Epidermal melanocyte (primary cell): ENCODE results near the gene GABRD.

Experiments
- DNase-seq: peaks from one replicate; pipeline ENCODE4 v3.0.0; 2011; ENCODE audit warnings: low spot score; ENCODE audit not compliant: insufficient read length

Gene GABRD

DNA sequence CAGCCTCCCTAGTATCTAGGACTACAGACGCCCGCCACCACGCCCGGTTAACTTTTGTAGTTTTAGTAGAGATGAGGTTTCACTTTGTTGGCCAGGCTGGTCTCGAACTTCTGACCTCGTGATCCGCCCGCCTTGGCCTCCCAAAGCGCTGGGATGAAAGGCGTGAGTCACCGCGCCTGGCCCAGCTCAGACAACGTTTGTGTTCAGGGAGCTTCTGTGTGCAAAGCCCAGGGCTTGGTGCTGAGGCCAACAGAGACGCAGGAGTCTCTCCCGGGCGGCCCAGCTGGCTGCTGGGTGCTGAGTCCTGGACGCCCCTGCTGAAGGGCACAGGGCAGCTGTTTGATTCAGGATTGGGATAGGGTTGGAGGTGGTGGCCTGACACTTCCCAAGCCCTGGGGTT lies 34.1 kb downstream of the GABRD start:
- DNase-seq = no peak

DNA sequence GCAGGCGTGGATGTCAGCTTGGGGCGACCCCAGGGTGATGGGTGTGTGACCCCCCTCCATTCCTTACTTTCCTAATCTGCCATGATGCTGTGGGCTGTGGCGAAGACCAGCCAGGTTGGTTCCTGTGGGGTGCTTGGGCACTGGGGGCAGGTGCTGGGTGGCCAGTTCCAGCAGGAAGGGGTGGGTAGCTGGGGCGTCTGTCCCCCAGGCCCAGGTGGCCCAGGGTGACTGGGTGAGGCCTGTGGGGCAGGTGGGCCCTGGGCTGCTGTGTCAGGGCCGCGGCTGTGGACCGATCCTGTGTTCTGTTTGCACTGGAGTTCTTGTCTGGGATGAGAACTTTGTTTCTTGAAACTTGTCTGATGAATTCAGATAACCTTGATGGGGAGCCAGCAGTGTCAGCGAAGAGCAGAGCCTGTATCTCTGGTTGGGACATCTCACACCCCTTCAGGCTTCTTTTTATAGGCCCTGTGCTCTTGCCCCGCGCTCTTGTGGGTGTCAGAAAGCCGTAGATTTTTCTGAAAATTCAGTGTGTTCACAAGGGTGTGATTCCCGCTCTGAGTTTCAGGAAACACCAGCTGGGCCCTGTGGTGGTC lies 34.7 kb downstream of the GABRD start:
- no peak for DNase-seq

DNA sequence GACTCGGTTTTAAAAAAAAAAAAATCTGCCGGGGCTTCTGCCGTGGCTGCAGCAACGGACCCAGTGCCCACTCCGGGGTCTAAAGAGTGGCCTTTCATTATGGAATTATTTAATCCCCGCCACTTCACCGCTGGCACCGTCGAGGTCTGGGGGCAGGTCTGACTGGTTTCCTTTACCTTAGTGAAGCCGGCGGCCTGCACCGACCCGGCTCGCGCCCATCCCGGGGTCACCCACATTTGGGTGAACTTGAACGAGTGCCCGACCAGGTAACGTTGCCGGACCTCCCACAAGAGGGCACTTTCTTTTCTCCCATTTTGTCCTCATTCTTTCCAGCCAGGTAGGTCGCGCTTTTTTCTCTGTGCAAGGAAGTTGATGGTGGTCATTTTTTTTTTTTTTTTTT lies 35.4 kb downstream of the GABRD start:
- DNase-seq = no peak

DNA sequence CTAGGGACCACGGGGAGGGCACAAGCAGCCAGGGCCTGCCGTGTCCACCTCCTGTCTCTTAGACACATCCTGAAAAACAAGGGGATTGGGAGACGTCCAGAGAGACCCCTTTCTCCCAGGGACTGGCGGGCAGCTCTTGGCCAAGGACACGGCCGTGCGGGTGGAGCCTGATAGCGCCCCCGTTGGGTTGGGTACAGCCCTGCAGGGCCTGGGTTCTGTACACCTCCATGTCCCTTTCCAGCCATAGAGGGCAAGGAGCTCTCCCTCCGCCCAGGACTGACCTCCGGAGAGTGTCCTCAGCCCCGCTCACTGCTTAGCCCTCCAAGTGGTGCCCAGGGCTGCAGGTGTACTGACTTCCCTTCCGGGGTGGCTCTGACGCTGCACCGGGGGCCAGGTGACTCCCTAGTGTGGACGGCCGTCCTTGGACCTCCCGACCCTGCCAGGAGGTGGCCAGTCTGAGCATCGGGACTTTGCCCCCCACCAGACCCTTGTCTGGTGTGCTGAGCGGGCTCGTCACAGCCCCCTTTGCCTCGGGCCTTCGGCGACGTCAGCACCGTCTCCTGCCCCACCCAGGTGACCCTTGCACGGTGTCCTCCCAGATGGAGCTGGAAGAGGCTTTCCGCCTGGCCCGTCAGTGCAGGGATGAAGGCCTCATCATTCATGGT lies 36.9 kb downstream of the GABRD start:
- DNase-seq = no peak

DNA sequence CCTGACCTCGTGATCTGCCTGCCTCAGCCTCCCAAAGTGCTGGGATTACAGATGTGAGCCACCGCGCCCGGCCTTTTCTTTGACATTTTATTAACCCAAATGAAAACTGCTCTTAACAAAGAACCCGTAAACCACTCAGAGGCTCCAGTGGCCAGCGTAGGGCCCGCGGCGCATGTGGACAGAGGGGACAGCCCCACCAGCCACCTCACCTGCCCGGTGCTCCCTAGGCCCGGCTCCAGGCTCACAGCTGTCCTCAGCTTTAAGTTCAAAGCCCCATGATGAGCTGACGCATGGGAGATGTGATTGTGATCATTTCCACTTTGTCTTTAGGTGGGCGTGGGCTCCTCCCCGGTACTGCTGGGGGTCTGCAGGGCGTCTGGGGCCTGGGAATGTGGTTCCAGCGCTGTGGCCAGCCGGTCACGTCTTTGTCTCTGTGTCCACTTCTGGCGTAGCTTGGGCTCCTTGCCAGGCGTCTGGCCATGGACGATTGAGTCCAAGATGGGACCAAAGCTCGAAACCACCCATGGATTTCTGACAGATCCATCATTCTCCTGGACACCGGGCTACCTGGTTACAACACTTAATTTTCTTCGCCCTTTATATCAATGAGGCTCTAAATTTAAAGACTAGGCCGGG lies 37.9 kb downstream of the GABRD start:
- no peak for DNase-seq

DNA sequence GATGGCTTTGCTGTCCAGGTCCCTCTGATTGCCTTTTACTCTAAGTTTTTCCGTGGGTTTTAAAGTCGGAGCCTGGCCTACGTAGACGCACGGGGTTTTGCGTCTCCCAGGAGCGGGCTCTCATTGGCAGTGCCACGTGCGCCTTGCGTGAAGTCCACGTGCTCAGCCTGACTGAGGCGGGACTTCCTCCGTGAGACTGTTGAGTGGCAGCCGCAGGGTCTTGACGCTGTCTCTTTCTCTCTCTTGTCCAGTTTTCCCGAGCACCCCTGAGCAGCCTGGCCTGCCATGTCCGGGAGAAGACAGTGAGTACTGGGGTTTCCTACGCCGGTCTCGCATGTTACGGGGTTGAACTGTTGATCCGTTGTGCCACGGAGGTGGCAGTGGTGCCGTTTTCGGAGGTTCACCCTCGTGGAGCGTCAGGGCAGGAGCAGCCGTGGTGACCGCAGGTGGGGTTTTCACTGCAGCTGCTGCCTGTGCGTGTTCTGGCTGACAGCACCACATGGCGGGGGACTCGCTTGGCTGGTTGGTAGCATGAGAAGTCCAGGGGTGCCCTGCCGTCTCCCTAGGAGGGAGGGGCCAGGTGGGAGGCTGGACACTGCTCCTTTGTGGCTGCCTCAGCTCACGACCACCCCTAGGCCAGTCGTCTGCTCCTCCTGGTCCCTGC lies 40.3 kb downstream of the GABRD start:
- no peak for DNase-seq

DNA sequence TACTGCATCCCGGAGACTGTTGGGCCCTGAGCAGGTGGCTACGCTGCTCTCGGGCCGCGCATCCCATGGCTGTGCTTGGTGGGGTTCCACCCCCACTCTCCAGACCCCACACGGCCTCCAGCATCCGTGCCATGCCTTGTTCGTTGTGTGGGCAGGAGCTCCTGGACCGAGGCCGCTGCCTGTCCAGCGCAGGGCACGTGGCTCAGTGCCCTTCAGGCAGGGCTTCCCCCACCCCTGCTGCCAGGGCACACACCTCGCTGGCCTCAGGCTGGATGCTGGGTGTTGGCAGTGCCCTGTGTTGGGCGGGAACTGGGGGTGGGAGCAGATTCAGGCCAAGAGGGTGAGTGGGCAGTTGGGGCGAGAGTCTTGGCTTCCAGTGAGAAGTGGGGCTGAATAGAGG lies 40.9 kb downstream of the GABRD start:
- no peak for DNase-seq

DNA sequence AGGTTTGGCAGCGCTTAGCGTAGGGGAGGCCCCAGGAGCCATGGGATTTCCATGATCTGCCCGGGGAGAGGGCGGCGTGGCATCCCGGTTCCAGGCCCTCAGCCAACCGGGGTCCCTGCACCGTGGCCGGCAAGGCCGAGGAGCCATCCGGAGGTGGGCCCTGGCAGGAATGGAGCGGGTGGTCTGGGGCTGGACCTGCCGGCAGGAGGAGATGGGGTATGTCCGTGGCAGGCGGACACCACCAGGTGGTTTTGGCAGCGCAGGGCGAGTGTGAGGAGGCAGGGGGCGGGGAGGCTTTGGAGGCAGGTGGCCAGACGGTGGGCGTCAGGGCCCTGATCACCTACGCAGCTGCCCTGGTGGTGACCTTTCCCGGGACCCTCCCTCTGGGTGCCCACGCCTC lies 41.4 kb downstream of the GABRD start:
- no peak for DNase-seq

DNA sequence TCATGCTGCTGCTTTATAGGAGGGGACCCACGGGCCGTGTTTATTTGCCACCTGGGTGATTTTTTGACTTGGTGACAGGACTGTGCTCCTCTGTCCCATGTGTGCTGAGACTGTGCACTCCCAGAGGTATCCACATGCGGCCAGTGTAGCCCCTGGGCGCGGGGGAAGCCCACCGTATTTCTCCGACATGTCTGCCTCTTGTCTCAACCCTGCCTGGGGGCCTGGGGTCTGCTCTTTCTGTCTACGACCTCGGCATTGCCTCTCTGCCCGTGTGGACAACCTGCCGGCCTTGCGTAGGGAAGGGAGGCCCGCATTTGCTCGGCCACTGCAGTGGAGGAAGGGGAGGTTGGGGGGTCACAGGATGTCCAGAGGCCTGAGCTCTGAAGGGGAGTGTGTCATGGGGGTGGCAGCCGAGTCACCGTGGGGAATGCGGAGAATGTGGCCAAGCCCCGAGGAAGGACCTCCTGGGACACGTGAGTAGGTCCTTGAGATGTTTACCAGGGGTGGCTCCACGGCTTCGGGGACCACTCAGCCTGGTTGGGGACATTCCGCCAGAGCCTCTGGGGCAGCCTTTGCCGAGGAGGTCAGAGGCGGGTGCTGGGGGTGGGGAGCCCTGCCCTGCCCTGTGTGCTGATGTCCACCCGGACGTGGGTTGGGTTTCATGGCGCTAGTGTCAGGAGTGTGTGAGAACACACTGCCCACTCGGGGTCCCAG lies 42.1 kb downstream of the GABRD start:
- DNase-seq = no peak

DNA sequence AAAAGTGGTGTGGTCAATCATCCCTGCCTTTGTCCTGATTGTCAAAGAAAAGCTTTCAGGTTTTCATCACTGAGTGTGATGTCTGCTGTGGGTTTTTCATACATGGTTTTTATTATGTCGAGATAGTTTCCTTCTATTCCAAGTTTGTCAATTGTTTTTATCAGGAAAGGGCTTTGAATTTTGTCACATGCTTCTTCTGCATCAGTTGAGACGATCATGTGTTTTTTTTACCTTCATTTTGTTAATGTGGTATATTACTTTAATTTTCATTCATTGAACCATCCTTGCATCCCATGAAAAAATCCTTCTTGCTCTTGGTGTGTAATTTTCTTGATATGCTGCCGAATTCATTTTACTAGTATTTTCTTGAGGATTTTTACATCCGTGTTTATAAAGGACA lies 46.6 kb downstream of the GABRD start:
- DNase-seq = no peak

DNA sequence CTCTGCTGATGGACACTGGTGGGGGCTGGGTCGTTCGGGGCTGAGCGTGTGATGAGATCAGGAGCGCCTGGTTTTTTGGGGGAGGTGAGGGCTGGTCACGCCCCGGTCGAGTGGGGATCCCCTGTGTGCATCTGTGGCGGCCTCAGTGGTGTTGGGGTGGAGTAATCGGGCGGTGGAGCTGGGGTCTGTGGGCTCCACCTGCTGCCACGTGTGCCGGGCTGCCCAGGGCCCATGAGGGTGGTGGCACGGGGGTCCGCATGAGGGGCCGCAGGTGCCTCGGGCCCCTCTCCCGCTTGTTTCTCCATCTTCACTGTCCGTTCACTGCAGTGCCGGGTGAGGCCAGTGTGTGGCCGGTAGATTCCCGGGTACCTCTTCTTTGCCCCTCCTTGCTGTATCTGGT lies 48.2 kb downstream of the GABRD start:
- no peak for DNase-seq

DNA sequence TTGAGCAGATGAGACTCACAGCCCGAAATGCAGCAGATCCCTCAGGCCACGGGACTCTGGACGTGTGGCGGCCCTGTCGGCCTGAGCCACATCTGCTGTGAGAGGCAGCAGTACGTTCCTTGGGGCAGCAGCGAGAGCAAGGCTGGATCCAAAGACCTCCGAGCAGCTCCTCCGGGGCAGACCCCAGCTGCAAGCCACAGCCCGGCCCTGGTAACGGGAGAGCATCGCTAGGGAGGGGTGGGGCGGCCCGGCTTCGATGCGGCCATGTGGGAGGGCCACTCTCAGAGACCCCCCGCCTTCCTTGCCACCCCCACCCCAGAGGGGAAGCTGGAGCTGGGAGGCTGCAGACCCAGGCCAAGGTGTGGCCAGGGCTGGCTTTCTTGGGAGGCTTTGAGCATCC lies 48.8 kb downstream of the GABRD start:
- DNase-seq = no peak

DNA sequence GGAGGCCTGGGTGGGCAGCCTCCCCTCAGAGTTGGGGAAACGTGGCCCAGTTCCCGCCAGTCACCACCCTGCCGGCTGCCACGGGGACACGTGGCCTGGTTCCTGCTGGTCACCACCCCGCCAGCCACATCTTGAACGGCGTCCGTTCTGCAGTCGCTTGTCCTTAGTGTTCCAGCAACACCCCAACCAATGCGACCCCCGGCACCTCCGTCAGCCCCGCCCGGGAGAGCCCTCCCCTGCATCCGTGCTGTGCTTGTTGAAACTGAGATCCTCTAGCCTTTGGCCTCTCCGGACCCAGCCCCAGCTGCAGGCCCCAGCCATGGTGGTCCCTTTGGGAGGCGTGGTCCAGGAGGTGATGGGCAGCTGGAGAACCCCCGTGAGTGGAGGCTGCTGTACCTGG lies 49.8 kb downstream of the GABRD start:
- DNase-seq = no peak

DNA sequence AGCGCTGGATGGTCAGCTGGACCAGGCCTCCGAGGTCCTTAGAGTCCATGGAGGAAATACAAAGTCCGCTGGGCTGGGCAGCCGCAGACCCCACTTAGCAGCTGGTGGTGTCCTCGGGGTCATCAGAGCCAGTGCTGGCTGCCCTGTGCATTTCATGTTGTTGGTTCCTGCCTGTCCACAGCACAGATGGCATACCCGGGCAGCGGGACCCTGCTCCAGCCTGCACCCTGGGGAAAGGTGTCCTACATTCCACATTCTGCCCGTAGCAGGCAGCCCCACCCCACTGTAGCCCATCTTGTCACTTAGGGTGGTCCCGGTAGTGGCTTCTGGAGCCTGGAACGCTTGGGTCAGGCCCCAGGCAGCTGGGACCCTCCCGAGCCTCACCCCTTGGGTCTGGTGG lies 50.9 kb downstream of the GABRD start:
- no peak for DNase-seq

DNA sequence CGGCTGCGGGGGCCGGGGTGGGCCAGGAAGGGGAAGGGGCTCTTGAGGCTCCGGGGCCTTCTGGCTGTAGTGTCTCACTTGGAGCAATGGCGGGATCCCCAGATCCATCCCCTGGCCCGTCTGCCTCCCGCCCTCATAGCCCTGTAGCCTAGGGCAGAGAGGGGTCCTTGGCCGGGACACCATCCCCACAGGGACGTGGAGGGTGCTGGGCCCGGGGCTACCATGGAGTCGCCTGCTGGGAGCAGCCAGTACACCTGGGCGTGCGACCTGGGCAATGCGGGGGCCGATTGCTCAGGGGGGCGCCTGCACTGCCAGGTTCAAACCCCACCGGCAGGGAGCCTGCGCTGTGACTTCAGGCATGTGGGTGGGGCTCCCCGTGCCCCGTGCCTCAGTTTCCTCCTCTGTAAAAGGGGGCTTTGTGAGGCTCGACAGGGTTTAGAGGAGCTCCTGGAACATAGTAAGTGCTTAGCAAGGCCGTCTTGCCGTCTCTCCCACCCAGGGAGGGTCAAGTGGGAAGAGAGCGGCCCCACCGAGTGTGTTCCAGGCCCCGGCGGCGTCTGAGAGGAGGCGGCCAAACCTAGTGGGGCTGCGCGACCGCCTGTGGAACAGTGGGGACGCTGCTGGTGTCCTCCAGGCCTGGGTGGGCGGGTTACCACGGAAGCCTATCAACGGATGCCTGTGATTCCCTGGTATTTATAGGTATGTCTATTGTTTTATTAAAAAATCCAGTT lies 51.8 kb downstream of the GABRD start:
- no peak for DNase-seq

DNA sequence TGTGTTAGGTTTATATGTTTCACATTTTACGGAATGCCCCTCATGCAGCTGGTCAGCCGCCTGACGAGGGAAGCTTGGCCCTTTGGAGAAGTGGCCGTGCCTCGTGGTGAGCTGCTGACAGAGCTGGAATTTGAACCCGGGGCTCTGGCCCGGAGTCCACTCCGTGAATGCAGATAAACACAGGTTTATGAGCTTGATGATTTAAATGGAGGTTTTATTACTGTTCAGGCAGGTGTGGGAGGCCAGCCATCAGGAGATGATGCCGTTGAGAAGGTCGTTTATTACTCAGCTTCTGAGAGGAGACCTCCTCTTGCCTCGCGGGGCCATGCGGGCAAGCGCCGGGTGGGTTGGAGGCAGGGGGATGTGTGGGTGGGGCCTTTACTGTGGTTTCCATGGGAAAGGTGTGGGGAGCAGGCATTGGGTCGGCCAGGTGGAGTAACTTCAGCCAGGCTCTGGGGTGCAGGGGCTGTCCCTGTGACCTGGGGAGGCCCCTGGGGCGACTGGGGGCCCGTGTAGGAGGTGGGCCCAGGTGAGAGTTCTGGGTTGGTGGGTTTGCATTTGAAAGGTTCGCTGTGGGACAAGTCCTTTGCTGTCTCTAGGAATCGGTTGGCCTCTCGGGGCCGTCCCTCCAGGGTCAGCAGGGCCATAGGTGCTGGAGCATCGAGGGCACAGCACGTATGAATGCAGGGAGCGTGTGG lies 53.1 kb downstream of the GABRD start:
- no peak for DNase-seq

DNA sequence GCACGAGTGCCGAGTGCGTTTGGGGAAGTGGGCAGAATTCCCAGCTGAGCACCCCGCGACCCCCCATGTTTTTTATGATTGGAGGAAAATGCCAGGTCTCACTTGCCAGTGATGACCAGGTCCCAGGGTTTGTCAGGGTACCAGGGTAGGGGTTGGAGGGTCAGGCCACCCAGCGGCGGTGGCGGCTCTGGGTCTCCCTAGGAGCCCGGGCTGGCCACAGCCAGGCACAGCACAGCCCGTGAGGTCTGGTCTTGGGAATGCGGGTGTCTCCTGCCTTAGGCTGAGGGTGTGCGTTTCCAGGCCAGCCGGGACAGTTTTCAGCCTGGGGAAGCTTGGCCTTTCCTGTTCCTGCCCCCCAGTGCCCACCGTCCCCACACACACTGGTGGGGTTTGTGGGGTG lies 53.7 kb downstream of the GABRD start:
- DNase-seq = no peak

DNA sequence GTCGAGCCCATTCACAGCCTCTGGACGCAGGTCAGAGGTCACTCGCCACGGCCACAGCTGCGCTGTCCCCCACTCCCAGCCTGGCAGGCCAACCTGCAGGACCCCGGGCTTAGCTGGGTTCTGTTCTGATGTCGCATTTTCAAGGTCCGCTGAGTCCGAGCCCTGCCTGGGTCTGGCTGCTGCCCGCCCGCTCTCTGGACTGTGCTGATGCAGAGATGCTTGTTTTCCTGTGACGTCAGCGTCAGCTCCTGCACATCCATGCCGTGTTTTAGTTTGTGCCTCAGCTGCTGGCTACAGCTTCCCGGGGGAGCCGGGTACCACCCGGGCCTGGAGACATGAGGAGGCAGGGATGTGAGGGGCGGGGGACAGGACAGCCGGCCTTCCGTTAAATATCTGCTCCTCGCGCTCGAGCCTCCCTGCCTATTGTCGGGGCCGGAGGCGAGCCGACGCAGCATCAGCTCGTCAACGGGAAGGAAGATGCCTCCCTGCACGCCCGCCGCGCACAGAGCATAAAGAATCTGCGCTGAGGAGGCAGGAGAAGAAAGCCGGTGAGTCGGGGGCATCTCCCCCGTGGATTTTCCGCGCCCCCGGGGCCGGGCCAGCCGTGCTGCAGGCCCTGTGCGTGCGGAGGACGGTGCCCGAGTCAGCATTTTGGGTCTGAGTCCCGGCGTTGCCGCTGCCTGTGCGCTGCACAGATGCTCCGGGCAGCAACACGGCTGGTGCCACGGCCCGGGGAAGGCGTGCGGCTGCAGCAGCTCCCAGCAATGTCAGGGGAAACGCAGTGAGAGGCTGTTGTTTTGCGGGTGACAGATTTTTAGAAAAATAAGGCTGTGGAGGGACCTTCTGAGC lies 54.5 kb downstream of the GABRD start:
- no peak for DNase-seq

DNA sequence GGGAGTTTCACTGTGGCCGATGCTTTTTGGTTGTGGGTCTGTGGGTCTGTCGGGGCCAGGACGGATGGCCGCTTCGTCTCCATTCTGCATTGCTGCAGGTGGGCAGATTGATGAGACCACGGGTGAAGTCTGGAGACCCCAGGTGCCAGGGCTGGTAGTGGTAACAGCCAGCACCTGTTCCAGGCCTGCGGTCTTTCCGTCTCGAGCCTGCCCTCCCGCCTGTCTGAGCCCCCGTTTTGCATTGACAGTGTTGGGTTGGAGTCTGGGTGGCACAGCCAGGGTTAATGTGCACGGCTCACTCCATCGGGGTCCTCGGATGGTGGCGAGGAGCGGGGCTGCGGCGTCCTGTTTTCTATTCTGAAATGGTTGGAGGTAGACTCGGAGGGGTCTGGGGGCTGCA lies 55.3 kb downstream of the GABRD start:
- no peak for DNase-seq
